ENCODE measurements around the gene TGIF2.
"Not testable (repeated sequence)": the region's sequence is repeated elsewhere in the genome, so short reads cannot be mapped to it uniquely, and the experiment has no call there.

TGIF2 gene

DNA sequence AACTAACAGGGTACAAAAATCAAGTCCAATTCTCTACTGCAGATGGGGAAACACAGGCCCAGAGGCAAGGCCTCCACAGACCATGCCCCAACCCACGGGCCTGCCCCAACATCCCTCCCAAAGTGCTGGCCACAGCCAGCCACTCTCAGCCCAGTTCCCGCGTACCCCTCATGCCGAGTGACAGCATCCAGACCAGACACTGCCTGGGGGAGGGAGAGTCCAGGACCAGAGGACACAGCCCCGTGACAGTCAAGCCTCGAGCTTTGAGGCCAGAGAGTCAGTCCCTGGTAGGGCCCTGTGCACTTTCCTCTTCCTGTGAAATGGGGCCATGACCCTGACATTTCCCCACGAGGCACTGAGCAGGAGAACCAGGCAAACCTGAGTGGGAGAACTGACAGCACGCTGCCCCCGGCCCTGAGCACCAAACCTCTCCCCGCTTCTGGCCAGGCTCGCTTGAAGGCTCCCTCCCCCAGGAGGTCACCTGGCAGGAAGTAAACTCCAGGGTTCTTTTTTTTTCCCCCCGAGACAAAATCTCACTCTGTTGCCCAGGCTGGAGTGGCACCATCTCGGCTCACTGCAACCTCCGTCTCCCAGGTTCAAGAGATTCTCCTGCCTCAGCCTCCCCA lies 27.2 kb upstream of the TGIF2 start:
- in situ Hi-C loops (cut with MboI; ENCODE audit: low sequenced_read_pairs): no loop called here

DNA sequence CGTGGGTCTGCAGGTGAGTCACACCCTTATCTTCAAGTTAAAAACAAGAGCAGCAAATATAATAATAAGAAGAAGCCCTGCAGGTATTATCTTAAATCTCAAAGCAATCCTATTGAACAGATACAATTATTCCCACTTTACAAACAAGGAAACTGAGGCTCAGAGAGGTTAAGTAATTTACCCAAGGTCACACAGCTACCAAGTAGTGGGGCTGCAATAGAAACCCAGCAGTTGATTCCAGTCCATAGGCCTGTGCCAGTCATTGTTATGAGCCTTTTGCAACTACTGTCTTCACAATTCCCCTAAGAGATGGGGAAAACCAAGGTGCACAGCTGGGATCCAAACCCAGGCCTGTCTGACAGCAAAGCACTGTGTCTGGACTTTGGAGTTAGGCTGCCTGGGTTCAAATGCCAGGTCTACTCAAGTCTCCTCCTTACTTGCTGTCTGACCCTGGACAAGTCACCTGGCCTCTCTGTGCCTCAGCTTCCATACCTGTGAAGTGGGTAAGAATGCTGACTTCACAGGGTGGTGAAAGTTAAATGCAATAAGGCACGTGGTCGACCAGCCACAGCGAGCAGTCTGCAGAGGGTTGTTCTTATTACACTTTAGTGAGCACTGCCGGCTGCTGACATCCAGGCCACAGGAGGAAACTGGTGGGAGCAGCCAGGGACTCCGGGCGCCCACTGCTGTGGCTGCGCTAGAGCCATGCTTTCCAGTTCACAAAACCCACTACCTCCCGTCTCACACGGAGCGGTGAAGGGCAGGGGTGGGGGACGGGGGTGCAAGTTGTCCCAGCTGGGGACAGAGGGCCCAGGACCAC lies 26.0 kb upstream of the TGIF2 start:
- in situ Hi-C loops (cut with MboI; ENCODE audit: low sequenced_read_pairs): no loop called here

DNA sequence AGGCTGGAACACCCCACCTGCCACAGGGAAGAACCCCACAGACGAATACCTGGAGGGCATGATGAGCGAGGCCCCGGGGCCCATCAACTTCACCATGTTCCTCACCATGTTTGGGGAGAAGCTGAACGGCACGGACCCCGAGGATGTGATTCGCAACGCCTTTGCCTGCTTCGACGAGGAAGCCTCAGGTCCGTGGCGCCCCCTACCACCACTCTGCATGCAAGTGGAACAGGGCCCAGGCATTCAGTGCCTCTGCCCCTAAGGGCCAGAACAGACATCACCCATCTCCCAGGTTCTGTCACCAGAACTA lies 25.4 kb upstream of the TGIF2 start:
- in situ Hi-C loops (cut with MboI; ENCODE audit: low sequenced_read_pairs): no loop called here

GRCh38 chr20:36548704-36549627 lies 24.4 kb upstream of the TGIF2 start:
- in situ Hi-C loops (cut with MboI; ENCODE audit: low sequenced_read_pairs): no loop called here

GRCh38 chr20:36549628-36549941 lies 23.8 kb upstream of the TGIF2 start:
- in situ Hi-C loops (cut with MboI; ENCODE audit: low sequenced_read_pairs): no loop called here

- in situ Hi-C loops (cut with MboI; ENCODE audit: low sequenced_read_pairs): no loop called here
Measured at GRCh38 chr20:36549942-36550789, 23.2 kb upstream of the TGIF2 start.

DNA sequence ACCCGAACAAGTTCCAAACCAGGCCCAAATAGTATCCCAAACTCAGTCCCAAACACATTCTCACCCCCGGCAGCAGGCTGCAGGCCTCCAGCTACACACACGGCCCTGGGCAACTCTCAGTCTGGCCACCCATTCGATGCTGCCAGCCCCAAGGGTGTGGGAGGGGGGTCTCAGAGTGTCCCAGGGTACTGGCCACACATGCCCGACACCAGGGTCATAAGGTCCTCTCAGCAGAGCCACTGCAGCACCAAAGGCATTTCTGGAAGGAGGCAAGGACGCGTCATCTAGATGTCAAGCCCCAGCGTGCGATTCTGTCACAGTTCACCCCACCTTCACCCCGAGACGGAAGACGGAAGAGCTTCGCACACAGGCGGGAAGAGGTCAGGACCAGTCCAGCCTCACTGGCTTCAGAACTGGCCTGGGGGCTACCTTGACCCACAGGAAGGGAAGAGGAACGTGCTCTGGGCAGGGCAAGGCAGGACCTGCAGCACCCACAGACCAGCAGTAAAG lies 22.6 kb upstream of the TGIF2 start:
- in situ Hi-C loops (cut with MboI; ENCODE audit: low sequenced_read_pairs): no loop called here

GRCh38 chr20:36555248-36555647 lies 18.1 kb upstream of the TGIF2 start:
- in situ Hi-C loops (cut with MboI; ENCODE audit: low sequenced_read_pairs): no loop called here

GRCh38 chr20:36562724-36563123 lies 10.7 kb upstream of the TGIF2 start:
- in situ Hi-C loops (cut with MboI; ENCODE audit: low sequenced_read_pairs): no loop called here

- in situ Hi-C loops (cut with MboI; ENCODE audit: low sequenced_read_pairs): no loop called here
Measured at GRCh38 chr20:36563374-36563773, 10.0 kb upstream of the TGIF2 start.

DNA sequence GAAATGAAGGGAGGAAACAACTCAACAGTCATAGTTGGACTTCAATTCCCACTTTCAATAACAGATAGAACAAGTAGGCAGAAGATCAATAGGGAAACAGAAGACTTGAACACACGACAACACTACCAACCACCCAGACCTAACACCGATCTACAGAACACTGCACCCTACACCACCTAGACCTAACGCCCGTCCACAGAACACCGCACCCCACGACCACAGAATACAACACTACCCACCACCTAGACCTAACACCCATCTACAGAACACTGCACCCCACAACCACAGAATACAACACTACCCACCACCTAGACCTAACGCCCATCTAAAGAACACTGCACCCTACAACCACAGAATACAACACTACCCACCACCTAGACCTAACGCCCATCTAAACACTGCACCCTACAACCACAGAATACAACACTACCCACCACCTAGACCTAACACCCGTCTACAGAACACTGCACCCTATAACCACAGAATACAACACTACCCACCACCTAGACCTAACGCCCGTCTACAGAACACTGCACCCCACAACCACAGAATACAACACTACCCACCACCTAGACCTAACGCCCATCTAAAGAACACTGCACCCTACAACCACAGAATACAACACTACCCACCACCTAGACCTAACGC lies 9.2 kb upstream of the TGIF2 start:
- in situ Hi-C loops (cut with MboI; ENCODE audit: low sequenced_read_pairs): not testable (repeated sequence)

GRCh38 chr20:36564726-36565121 lies 8.7 kb upstream of the TGIF2 start:
- in situ Hi-C loops (cut with MboI; ENCODE audit: low sequenced_read_pairs): not testable (repeated sequence)

DNA sequence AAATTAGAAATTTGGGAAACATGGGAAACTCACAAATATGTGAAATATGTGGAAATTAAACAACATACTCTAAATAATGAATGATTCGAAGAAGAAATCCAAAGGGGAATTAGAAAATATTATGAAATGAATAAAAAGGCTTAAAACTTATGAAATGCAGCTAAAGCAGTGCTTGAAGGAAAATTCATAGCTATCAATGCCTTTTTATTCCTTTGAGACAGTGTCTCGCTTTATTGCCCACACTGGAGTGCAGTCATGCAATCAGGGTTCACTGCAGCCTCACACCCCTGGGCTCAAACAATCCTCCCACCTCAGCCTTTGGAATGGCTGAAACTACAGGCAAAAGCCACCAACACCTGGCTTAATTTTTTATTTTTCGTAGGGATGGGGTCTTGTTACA lies 7.9 kb upstream of the TGIF2 start:
- in situ Hi-C loops (cut with MboI; ENCODE audit: low sequenced_read_pairs): no loop called here

GRCh38 chr20:36569847-36570429 lies 3.5 kb upstream of the TGIF2 start:
- in situ Hi-C loops (cut with MboI; ENCODE audit: low sequenced_read_pairs): no loop called here

GRCh38 chr20:36571564-36572504 lies 1.6 kb upstream of the TGIF2 start:
- in situ Hi-C loops (cut with MboI; ENCODE audit: low sequenced_read_pairs): no loop called here

DNA sequence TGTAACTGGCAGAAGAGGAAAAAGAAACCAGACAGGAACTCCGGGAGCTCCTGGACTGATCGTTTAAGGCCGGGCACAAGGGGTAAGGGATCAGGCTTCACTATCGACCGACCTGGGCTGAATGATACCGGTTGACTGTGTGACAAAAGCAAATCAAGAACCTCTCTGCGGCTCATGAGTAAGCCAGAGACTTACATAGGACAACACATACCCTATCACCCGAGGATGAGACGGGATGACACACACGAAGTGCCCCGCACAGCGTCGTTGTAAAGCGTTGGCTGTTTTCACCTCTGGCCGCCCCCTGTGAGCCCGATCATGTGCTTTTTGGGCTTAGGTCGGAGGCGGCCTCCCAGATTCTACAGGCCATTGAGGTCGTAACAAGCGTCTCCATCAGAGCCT lies 695 bp upstream of the TGIF2 start:
- in situ Hi-C loops (cut with MboI; ENCODE audit: low sequenced_read_pairs): no loop called here

GRCh38 chr20:36573798-36574365 lies 485 bp downstream of the TGIF2 start:
- in situ Hi-C loops (cut with MboI; ENCODE audit: low sequenced_read_pairs): no loop called here

DNA sequence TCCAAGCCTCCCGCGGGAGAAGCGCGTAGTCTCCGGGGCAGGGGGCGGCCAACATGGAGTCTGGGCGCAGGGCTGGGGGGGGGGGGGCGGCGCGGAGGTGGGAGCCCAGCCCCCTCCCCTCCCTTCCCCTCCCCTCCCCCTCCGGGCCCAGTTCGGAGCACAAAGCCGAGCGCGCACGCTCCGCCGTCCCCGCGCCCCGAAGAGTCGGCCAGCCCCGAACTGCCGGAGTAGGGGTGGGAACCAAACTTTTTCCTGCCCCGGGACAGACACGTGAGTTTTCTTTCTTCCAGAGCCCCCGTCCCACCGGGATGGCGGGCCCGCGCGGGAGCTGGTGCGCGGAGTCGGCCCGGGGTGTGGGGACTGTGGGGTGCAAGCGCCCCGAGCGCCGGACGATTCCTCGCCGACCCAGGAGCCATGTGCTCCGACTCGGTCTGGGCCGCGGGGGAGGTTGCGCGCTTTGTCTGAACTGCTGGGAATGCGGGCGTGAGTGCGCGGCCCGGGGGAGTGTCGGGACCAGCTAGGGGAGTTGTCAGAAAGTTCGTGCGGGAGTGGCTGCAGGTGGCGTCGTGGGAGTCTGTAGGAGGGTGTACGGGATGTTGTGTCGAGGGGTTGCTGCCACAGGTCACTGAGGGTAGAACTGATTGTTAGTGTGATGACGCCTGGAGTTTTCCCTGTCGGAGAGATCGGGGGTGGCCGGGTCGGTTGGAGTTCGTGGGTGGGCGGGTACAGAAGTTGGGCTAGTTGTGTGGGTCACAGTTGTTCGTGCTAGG lies 1.2 kb downstream of the TGIF2 start:
- in situ Hi-C loops (cut with MboI; ENCODE audit: low sequenced_read_pairs): no loop called here
